ENCODE results near the gene OR4C11. TPM values are rescaled to one million over a fixed set of nuclear protein-coding genes. Genes with fewer than 3 reads are reported as not detected.

OR4C11 gene
- total RNA-seq: not detected in 2 replicates
- not detected in 2 replicates for polyA plus RNA-seq
- polyA plus RNA-seq (2011; cell fraction: cytosol; rRNA removed): not detected in 2 replicates
- polyA plus RNA-seq (2011; cell fraction: nucleus; rRNA removed): not detected in 2 replicates
- polyA plus RNA-seq (2012): not detected in 2 replicates
- polyA minus RNA-seq: not detected in 2 replicates
- polyA minus RNA-seq (2011; cell fraction: cytosol; rRNA and poly(A)+ RNA removed): not detected
- not detected in 2 replicates for polyA minus RNA-seq (2011; cell fraction: nucleus; rRNA and poly(A)+ RNA removed)
- Bru-seq, nascent RNA: not detected
- BruChase-seq, experiment 1, labeled RNA remaining after a 6-hour chase: not detected
- BruChase-seq, experiment 2, labeled RNA remaining after a 2-hour chase: not detected
- long read RNA-seq: 0 reads

DNA sequence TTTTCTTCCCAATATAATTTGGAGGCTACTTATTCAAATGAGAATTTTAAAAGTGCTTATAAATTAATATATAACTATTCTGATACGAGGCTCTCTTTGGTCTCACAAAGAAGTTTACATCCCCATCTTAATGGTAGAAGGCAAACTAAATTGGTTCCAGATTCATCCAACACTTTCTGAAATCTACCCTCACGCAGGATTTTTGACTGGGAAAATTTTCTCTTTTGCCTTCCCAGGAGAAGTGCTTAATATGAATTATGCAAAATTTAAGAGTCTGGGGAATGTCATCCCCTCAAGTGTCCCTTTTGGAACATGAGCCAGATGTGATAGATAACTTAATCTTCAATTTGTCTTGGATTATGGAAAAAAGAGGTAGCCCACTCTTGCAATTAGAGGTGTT lies at the start of gene OR4C11:
Gene OR4C11, minus strand, starts transcription at position 101 of the 400 bp plus-strand sequence. CDS start 3,272 bp downstream, outside the sequence.
- H3K4me2 ChIP-seq (ENCODE audit: insufficient read depth, low read length): no peak within 1 kb of the TSS
- H3K9me3 ChIP-seq (replicated peaks; ENCODE audit: control insufficient read depth, insufficient read depth, low read length): no peaks in the 10 kb centered on the region
- ChIA-PET POLR2A (no interaction called here), CTCF (no interaction called here)
- FAIRE-seq: no peak
- H3K27ac ChIP-seq (ENCODE audit: insufficient read depth, low read depth, low read length): no peak within 1 kb of the TSS
- H3K27me3 ChIP-seq (ENCODE audit: control insufficient read depth in 2 of 2, insufficient read depth in 2 of 2, low read length in 2 of 2): no peaks in the 10 kb centered on the region
- H3K79me2 ChIP-seq (ENCODE audit: control insufficient read depth, insufficient read depth, low read length): no peaks in the 10 kb centered on the region
- no peak within 1 kb of the TSS for H2AFZ ChIP-seq (ENCODE audit: low read depth, low read length)
- no peak for DNase-seq (ENCODE audit: low read depth, low spot score)
- no peak within 1 kb of the TSS for H3K9ac ChIP-seq (replicated peaks; ENCODE audit: extremely low read depth, insufficient read depth, low read length)
- no TSS peak for BruUV-seq (replicated peaks)
- no peak within 1 kb of the TSS for H3K4me3 ChIP-seq (replicated peaks in 1 of 3; ENCODE audit: insufficient read depth in 1 of 3, low read depth in 1 of 3, low read length in 3 of 3)
- no peak for TF ChIP-seq FOS (IDR thresholded peaks at IDR 0.05; ENCODE audit: borderline replicate concordance, insufficient read depth, low read length)
- TF ChIP-seq, protein P1, sequence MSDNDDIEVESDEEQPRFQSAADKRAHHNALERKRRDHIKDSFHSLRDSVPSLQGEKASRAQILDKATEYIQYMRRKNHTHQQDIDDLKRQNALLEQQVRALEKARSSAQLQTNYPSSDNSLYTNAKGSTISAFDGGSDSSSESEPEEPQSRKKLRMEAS (IDR thresholded peaks at IDR 0.05; ENCODE audit: insufficient read depth, insufficient read length): no peak
- no peak for TF ChIP-seq EZH2 (IDR thresholded peaks at IDR 0.05; ENCODE audit: borderline replicate concordance, low read depth, low read length, severe bottlenecking)
- no peak for TF ChIP-seq GATA2 (IDR thresholded peaks at IDR 0.05; ENCODE audit: insufficient read depth, insufficient read length, low read depth, low read length)
- no peak for TF ChIP-seq POLR2AphosphoS5 (IDR thresholded peaks at IDR 0.05; ENCODE audit: insufficient read depth, low read depth, low read length)
- TF ChIP-seq, protein P2, sequence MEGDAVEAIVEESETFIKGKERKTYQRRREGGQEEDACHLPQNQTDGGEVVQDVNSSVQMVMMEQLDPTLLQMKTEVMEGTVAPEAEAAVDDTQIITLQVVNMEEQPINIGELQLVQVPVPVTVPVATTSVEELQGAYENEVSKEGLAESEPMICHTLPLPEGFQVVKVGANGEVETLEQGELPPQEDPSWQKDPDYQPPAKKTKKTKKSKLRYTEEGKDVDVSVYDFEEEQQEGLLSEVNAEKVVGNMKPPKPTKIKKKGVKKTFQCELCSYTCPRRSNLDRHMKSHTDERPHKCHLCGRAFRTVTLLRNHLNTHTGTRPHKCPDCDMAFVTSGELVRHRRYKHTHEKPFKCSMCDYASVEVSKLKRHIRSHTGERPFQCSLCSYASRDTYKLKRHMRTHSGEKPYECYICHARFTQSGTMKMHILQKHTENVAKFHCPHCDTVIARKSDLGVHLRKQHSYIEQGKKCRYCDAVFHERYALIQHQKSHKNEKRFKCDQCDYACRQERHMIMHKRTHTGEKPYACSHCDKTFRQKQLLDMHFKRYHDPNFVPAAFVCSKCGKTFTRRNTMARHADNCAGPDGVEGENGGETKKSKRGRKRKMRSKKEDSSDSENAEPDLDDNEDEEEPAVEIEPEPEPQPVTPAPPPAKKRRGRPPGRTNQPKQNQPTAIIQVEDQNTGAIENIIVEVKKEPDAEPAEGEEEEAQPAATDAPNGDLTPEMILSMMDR (IDR thresholded peaks at IDR 0.05; ENCODE audit: extremely low read depth in 1 of 2, insufficient read depth in 1 of 2, low read depth in 1 of 2, low read length in 2 of 2): no peak
- no peak for TF ChIP-seq JUN (IDR thresholded peaks at IDR 0.05; ENCODE audit: borderline replicate concordance, insufficient read depth, insufficient read length, low read depth)
- no peak for TF ChIP-seq POLR2A (IDR thresholded peaks at IDR 0.05; ENCODE audit: low read depth, low read length)
- no peaks in the 10 kb centered on the region for H4K20me1 ChIP-seq (replicated peaks; ENCODE audit: control insufficient read depth, extremely low read depth, insufficient read depth, low read length)
- H3K4me1 ChIP-seq (ENCODE audit: control insufficient read depth, extremely low read depth, insufficient read depth, low read length): no peaks in the 10 kb centered on the region
- H3K36me3 ChIP-seq (ENCODE audit: control insufficient read depth in 2 of 2, extremely low read depth in 1 of 2, insufficient read depth in 2 of 2, low read length in 2 of 2): no peaks in the 10 kb centered on the region
- intact Hi-C loops (cut with micrococcal nuclease) (no loop called here), dilution Hi-C loops (cut with MboI; ENCODE audit: extremely low pct_ligation_motif_present, low sequenced_read_pairs) (no loop called here)
- H3K9me1 ChIP-seq (replicated peaks; ENCODE audit: control insufficient read depth, extremely low read depth, insufficient read depth, low read length): no peaks in the 10 kb centered on the region
